Sigmoid colon (tissue), 7 donors: Measurements from ENCODE around the gene CCDC80. TPM values are rescaled to one million over a fixed set of nuclear protein-coding genes. Genes with fewer than 3 reads are reported as not detected.

Source experiments
- DNase-seq: peaks from one replicate; pipeline ENCODE4 v3.0.0-alpha.2; 2019
- H3K27ac ChIP-seq, 4 donors: fragments of 200-600 bp; sonication (generic); one replicate each; pipeline ENCODE4 v1.5.1; 2016 to 2019; ENCODE audit warnings: mild to moderate bottlenecking in 1 of 4
- H3K27me3 ChIP-seq, 3 donors: fragments of 200-600 bp; sonication (generic); one replicate each; pipeline ENCODE4 v1.5.1; 2019; ENCODE audit warnings: mild to moderate bottlenecking in 1 of 3
- H3K36me3 ChIP-seq, 4 donors: fragments of 200-600 bp; sonication (generic); one replicate each; pipeline ENCODE4 v1.5.1; 2016 to 2019
- H3K4me1 ChIP-seq, 4 donors: fragments of 200-600 bp; sonication (generic); one replicate each; pipeline ENCODE4 v1.5.1; 2017 to 2019
- H3K4me3 ChIP-seq, 4 donors: fragments of 200-600 bp; sonication (generic); one replicate each; pipeline ENCODE4 v1.5.1; 2017 to 2019; ENCODE audit warnings: mild to moderate bottlenecking in 2 of 4, moderate library complexity in 1 of 4
- H3K9me3 ChIP-seq, 4 donors: fragments of 200-600 bp in 3 of 4; sonication (generic) in 3 of 4; one replicate each; pipeline versions ENCODE4 v1.5.1 to v1.6.1; 2013 to 2019
- CTCF ChIP-seq, 4 experiments: fragments of 450-650 bp in 3 of 4; fragments of 200-600 bp in 1 of 4; IDR thresholded peaks; one replicate each; pipeline ENCODE4 v1.5.1; 2016 to 2019; ENCODE audit warnings: antibody characterized with exemption in 4 of 4, mild to moderate bottlenecking in 3 of 4, moderate library complexity in 2 of 4
- EP300 ChIP-seq, 4 donors: sonication (generic); formaldehyde crosslinking; IDR thresholded peaks; one replicate each; pipeline ENCODE4 v1.6.1; 2017; ENCODE audit warnings: antibody characterized with exemption in 4 of 4
- POLR2A ChIP-seq, 2 donors: fragments of 450-650 bp; IDR thresholded peaks; one replicate each; pipeline ENCODE4 v1.6.1; 2016; ENCODE audit warnings: antibody characterized with exemption in 2 of 2, mild to moderate bottlenecking in 2 of 2, moderate library complexity in 2 of 2
- POLR2AphosphoS5 ChIP-seq, 4 donors: sonication (generic); formaldehyde crosslinking; IDR thresholded peaks; one replicate each; pipeline ENCODE4 v1.6.1; 2017; ENCODE audit warnings: antibody characterized with exemption in 4 of 4
- WGBS, 2 donors: extraction: QIAGEN DNeasy Blood & Tissue Kit; methylation state at CpG; one replicate each; pipeline ENCODE4 v1.1.7; 2013; 5-methylcytosine and 5-hydroxymethylcytosine counted together
- intact Hi-C: fragments of 100-400 bp; cut with DNase I; formaldehyde crosslinking; loops from one replicate; pipeline ENCODE4 v1.15.1; 2023
- polyA plus RNA-seq, 3 donors: library from polyadenylated mRNA; stranded (reverse); fragments of 200-250 nt; gene quantifications; one replicate each; pipeline ENCODE4 v1.2.3, GENCODE V29; 2013
- total RNA-seq, 4 donors: library from RNA; depleted of rRNA; stranded (reverse); fragments of >200 nt; gene quantifications; one replicate each; pipeline ENCODE4 v1.1.0, GENCODE V29; 2016
- donor health status: healthy with polysubstance abuse.
- donor health status: Bipolar disorder and iron deficiency.
- donor health status: healthy.

CCDC80 gene
- total and polyA plus RNA-seq, 7 donors = 1.8 to 201 (median 30.0) TPM

- Histone ChIP-seq H3K27ac (no peak overlapping the region), H3K27me3 (no peaks in the 10 kb centered on the region), H3K4me3 (no peak overlapping the region), H3K36me3 (peaks cover 0 to 12% (median 0%) of the 10 kb centered on the region in 4 donors), H3K9me3 (no peaks in the 10 kb centered on the region), H3K4me1 (peaks cover 0 to 30% (median 22%) of the 10 kb centered on the region in 4 donors)
- 53 to 60% methylated on average over 1 of the region's 1 CpG for WGBS, 2 donors
- DNase-seq = no peak
- TF ChIP-seq POLR2AphosphoS5 (IDR thresholded peaks at IDR 0.05) (no peak), POLR2A (IDR thresholded peaks at IDR 0.05) (no peak), CTCF (IDR thresholded peaks at IDR 0.05) (no peak), EP300 (IDR thresholded peaks at IDR 0.05) (no peak)
- intact Hi-C loops = no loop called here
These were observed 83.0 kb downstream of the CCDC80 start for GRCh38 chr3:112557976-112558375.

DNA sequence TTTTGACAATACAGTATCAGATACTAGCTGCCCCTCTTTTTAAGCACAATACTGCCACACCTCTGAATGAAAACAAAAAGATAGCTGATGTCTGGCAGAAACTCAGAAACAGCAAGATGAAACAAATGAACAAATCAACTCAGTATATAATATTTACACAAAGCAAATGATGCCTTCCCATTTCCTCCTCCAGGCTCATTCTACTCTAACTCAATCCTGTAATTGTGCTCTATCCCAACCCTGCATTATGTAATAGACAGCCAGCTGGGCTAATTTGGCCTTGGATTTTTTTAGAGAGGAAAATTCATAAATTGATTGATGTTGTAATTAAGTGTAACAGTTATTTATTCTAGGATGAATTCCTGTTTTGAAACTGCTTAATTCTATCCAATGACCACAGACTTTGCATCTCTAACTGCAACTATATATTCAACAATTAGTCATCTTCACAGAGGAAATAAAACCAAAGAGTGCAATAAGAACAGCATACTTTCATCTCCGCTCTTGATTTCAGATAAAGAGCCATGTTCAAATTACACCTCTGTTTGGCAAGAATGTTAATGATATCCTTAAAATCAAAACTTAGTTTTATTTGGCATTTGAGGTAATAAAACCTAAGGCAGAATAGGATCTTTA is 85.3 kb downstream of the CCDC80 start:
- no peak overlapping the region for H3K4me3 ChIP-seq
- H3K36me3 ChIP-seq = peaks cover 0 to 12% (median 0%) of the 10 kb centered on the region in 4 donors
- 12 to 47% methylated on average over 1 of the region's 1 CpG for WGBS, 2 donors
- H3K4me1 ChIP-seq = peaks cover 0 to 26% (median 24%) of the 10 kb centered on the region in 4 donors
- no peaks in the 10 kb centered on the region for H3K9me3 ChIP-seq
- intact Hi-C loops = no loop called here
- H3K27me3 ChIP-seq = no peaks in the 10 kb centered on the region
- H3K27ac ChIP-seq = no peak overlapping the region
- TF ChIP-seq EP300 (IDR thresholded peaks at IDR 0.05) = no peak
- no peak for TF ChIP-seq POLR2AphosphoS5 (IDR thresholded peaks at IDR 0.05)
- no peak for TF ChIP-seq POLR2A (IDR thresholded peaks at IDR 0.05)
- no peak for DNase-seq

GRCh38 chr3:112550859-112551258 is 90.1 kb downstream of the CCDC80 start:
- no peaks in the 10 kb centered on the region for H3K27me3 ChIP-seq
- WGBS, 2 donors = 16 to 48% methylated on average over 1 of the region's 1 CpG
- peaks cover 0 to 7% (median 4%) of the 10 kb centered on the region in 4 donors for H3K4me1 ChIP-seq
- H3K9me3 ChIP-seq = no peaks in the 10 kb centered on the region
- H3K36me3 ChIP-seq = peaks cover 0 to 25% (median 9%) of the 10 kb centered on the region in 4 donors
- no peak overlapping the region for H3K27ac ChIP-seq
- intact Hi-C loops = no loop called here
- no peak overlapping the region for H3K4me3 ChIP-seq
- no peak for DNase-seq
- TF ChIP-seq POLR2A (IDR thresholded peaks at IDR 0.05) (no peak), EP300 (IDR thresholded peaks at IDR 0.05) (no peak), CTCF (IDR thresholded peaks at IDR 0.05) (no peak), POLR2AphosphoS5 (IDR thresholded peaks at IDR 0.05) (no peak)

Other genes starting within 250 kb of the CCDC80 start
- not detected for gene BTLA, start 141.7 kb downstream of the CCDC80 start, total RNA-seq
- 10 to 100 TPM in 1 of 3 donors, not detected in 2; 11.0 TPM for gene BTLA, start 141.7 kb downstream of the CCDC80 start, polyA plus RNA-seq
- 10 to 100 TPM; 28.0 to 49.5 (median 41.1) TPM for gene ATG3, start 79.2 kb downstream of the CCDC80 start, total RNA-seq
- 10 to 100 TPM; 54.4 to 75.1 (median 56.5) TPM for gene ATG3, start 79.2 kb downstream of the CCDC80 start, polyA plus RNA-seq
- 10 to 100 TPM; 16.1 to 32.1 (median 17.5) TPM for gene SLC35A5, start 79.1 kb downstream of the CCDC80 start, total RNA-seq
- 10 to 100 TPM in 1 of 3 donors, 1 to 10 TPM in 2; 7.2 to 14.5 (median 8.3) TPM for gene SLC35A5, start 79.1 kb downstream of the CCDC80 start, polyA plus RNA-seq
- gene CD200R1L, start 205.7 kb upstream of the CCDC80 start, total RNA-seq = not detected
- not detected for gene CD200R1L, start 205.7 kb upstream of the CCDC80 start, polyA plus RNA-seq